Upper lobe of right lung (tissue), 1 donor: Measurements from ENCODE around the gene GALR2. TPM values are rescaled to one million over a fixed set of nuclear protein-coding genes. Genes with fewer than 3 reads are reported as not detected.

Experiments
- ATAC-seq: fragments of 200-7000 bp; cut with Tn5 transposase; one replicate; pipeline ENCODE4 v1.9.1; 2020; ENCODE audit warnings: mild to moderate bottlenecking, moderate library complexity
- DNase-seq: peaks from one replicate; pipeline ENCODE4 v3.0.0-alpha.2; 2020
- H3K27ac ChIP-seq: fragments of 200-600 bp; one replicate; pipeline ENCODE4 v1.8.0; 2022
- H3K27me3 ChIP-seq: fragments of 200-600 bp; one replicate; pipeline ENCODE4 v1.8.0; 2022; ENCODE audit warnings: mild to moderate bottlenecking
- H3K36me3 ChIP-seq: fragments of 200-600 bp; one replicate; pipeline ENCODE4 v1.8.0; 2022
- H3K4me1 ChIP-seq: fragments of 200-600 bp; one replicate; pipeline ENCODE4 v1.8.0; 2022
- H3K4me3 ChIP-seq: fragments of 200-600 bp; one replicate; pipeline ENCODE4 v1.8.0; 2022; ENCODE audit warnings: mild to moderate bottlenecking
- H3K9me3 ChIP-seq: fragments of 200-600 bp; one replicate; pipeline ENCODE4 v1.8.0; 2022
- intact Hi-C: fragments of 100-400 bp; cut with DNase I; formaldehyde crosslinking; loops from one replicate; pipeline ENCODE4 v1.11.0; 2022
- total RNA-seq: library from RNA; stranded (reverse); fragmentation: NEBNext Ultra II Directional; extraction: Animal tissue kit (Norgen Biotek cat#: 25700); gene quantifications from one replicate; pipeline ENCODE4 v1.2.1, GENCODE V29; 2021
- TF ChIP-seq, protein P1 (sequence below): fragments of 200-600 bp; IDR thresholded peaks from one replicate; pipeline ENCODE4 v1.8.0; 2022; ENCODE audit warnings: antibody characterized with exemption
- donor health status: DM: no; HTN: yes; CAD: no; lungs with severe emphysema.

Gene GALR2
- total RNA-seq, 1 donor from 2014 or later: not detected

DNA sequence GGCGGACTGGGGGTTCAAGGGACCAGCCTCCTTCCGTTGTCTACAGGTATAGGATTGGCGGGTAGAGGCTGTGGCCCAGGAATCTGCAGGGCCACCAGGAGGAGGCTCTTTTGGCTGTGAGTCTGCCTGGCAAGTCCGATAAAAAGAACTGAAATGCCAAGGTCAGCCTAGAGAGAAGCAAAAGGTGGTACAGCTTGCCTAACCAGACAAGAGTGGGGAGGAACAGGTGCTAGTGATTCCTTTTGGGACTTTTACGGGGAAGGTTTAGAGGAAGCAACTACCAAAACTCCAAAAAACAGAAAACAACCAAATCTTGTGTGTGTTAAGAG, 41.8 kb upstream of the GALR2 start:
- TF ChIP-seq, protein P1, sequence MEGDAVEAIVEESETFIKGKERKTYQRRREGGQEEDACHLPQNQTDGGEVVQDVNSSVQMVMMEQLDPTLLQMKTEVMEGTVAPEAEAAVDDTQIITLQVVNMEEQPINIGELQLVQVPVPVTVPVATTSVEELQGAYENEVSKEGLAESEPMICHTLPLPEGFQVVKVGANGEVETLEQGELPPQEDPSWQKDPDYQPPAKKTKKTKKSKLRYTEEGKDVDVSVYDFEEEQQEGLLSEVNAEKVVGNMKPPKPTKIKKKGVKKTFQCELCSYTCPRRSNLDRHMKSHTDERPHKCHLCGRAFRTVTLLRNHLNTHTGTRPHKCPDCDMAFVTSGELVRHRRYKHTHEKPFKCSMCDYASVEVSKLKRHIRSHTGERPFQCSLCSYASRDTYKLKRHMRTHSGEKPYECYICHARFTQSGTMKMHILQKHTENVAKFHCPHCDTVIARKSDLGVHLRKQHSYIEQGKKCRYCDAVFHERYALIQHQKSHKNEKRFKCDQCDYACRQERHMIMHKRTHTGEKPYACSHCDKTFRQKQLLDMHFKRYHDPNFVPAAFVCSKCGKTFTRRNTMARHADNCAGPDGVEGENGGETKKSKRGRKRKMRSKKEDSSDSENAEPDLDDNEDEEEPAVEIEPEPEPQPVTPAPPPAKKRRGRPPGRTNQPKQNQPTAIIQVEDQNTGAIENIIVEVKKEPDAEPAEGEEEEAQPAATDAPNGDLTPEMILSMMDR: no peak
- Histone ChIP-seq H3K4me3 (no peak overlapping the region), H3K27me3 (no peaks in the 10 kb centered on the region), H3K27ac (no peak overlapping the region), H3K9me3 (no peaks in the 10 kb centered on the region), H3K36me3 (peaks cover under 1% of the 10 kb centered on the region), H3K4me1 (peaks cover 14% of the 10 kb centered on the region)
- intact Hi-C loops: no loop called here
- ATAC-seq (no peak), DNase-seq (no peak)

DNA sequence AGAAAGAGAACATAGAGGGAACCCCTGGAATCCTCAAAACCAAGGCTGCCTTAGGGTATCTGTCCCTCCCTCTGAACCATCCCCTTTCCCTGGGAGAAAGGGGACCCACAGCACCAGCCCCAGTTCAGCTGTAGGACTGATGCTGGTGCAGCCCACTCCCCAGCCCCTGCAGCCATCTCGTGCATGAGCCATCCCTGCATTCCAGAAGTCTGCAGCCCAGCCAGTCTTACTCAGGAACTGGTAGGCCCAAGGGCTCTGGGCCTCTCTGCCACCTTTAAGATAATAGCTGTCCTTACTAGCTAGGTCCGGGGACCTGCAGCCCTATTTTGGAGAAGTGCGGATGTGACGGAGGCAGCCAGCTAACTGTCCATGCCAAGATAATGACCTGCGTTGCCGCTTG, 41.4 kb upstream of the GALR2 start:
- H3K9me3 ChIP-seq: no peaks in the 10 kb centered on the region
- no peak overlapping the region for H3K4me3 ChIP-seq
- ATAC-seq (no peak), DNase-seq (no peak)
- TF ChIP-seq, protein P1: no peak
- H3K27ac ChIP-seq: no peak overlapping the region
- peaks cover 4% of the 10 kb centered on the region for H3K36me3 ChIP-seq
- H3K4me1 ChIP-seq: peaks cover 14% of the 10 kb centered on the region
- no peaks in the 10 kb centered on the region for H3K27me3 ChIP-seq
- intact Hi-C loops: no loop called here

DNA sequence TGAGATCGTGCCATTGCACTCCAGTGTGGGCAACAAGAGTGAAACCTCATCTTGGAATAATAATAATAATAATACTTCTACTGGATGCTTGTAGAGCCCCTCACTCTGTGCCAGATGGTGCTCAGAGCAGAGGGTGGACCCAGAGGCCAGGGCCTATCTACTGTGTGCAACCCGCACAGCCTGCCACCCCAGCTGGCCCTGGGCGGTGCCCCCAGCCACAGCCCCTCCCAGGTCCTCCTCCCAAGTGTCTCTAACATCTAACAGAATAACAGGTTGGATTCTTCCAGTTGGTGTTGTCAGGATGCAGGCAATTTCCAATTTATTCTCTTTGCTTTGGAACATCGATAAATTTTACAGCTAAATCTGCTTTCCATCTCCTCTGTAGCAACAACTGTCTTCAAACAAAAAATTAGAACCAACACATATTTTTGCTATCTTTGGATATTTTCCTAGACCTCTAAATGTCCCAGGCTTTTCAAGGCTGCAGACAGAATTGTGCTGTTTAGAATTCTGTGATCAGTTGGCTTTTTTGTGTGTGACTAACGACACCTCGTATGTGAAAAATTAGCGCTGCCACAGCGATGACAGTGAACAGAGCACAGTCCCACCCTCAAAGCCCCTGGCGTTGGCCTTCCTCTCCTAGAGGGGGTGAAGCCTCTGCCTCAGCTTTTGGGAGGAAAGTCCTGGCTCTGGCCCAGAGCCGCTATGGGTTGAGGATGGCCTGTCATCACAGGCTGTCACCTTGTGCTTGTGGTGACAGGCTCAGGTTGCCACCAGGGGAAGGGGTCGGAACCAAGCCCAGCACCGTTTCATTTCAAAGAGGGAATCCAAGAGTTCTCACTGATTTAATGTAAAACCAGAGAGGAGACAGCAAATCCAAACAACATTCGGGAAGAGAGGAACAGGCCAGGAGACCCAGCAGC, 39.9 kb upstream of the GALR2 start:
- no peak for DNase-seq
- H3K27ac ChIP-seq: no peak overlapping the region
- H3K4me1 ChIP-seq: peaks cover 4% of the 10 kb centered on the region
- TF ChIP-seq, protein P1: no peak
- no peak overlapping the region for H3K4me3 ChIP-seq
- ATAC-seq: no peak
- no peaks in the 10 kb centered on the region for H3K9me3 ChIP-seq
- no peaks in the 10 kb centered on the region for H3K27me3 ChIP-seq
- H3K36me3 ChIP-seq: peaks cover 20% of the 10 kb centered on the region
- intact Hi-C loops: no loop called here

DNA sequence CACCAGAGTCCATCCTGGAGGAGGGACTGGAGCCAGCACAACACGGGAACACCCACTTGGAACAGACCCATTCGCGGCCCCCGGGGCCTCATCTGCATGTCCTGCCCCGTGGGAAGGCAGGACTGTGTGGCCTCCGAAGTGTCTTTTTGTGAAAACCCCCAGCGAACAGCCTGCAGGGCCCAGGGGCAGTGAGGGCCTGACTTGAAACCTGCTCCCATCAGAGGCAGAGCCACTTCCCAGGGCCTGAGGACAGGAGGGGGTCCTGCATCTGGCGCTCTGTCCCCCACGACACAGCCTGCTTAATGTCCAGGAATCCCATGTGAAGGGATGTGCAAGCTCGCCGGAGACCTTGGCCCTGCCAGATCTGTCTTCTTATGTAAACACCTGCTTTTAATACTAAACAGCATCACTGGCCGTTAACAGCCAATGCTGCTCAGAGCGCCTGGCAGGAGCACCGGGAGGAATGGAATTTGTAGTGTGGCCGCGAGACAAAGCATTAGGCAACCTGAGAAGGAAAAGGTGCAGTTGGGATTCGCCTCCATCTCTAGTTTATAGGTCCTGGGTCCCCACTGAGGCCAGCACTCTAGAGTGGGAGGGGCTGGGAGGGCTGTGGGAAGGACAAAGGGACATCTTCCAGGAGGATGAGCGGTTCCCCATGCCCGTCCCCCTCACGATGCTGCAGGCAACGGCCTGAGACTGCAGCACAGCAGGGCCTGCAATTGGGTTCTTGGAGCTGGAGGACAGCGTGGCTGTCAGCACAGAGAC, 37.9 kb upstream of the GALR2 start:
- H3K4me1 ChIP-seq: no peaks in the 10 kb centered on the region
- TF ChIP-seq, protein P1: no peak
- DNase-seq (no peak), ATAC-seq (no peak)
- intact Hi-C loops: no loop called here
- H3K36me3 ChIP-seq: peaks cover 40% of the 10 kb centered on the region
- no peaks in the 10 kb centered on the region for H3K9me3 ChIP-seq
- H3K27ac ChIP-seq: no peak overlapping the region
- H3K27me3 ChIP-seq: no peaks in the 10 kb centered on the region
- H3K4me3 ChIP-seq: no peak overlapping the region

DNA sequence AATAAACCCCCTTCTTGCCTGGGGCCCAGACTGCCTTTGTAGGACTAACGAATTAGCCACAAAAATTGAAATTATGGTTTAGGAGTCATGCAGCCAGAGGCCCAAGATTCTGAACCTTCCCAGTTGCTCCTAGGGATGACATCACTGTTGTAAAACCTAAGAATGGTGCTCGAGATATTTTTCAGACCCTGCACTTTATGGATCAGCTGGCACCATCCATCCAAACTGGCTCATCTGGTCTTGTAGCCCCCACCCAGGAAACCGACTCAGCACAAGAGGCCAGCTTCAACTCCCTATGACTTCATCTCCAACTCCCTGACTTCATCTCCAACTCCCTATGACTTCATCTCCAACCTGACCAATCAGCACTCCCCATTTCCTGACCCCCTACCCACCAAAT, 36.5 kb upstream of the GALR2 start:
- no peaks in the 10 kb centered on the region for H3K9me3 ChIP-seq
- H3K27ac ChIP-seq: no peak overlapping the region
- H3K4me3 ChIP-seq: no peak overlapping the region
- DNase-seq (no peak), ATAC-seq (no peak)
- no peaks in the 10 kb centered on the region for H3K4me1 ChIP-seq
- intact Hi-C loops: no loop called here
- peaks cover 53% of the 10 kb centered on the region for H3K36me3 ChIP-seq
- TF ChIP-seq, protein P1: no peak
- H3K27me3 ChIP-seq: no peaks in the 10 kb centered on the region
